Measurements from ENCODE around the gene ZNF750. TPM values are rescaled to one million over a fixed set of nuclear protein-coding genes. Genes with fewer than 3 reads are reported as not detected.

The ZNF750 gene
- total and polyA plus RNA-seq, 2 experiments from 2014 or later = 0.13 to 0.17 TPM

- H2AFZ ChIP-seq = no peak overlapping the region
- no peaks in the 10 kb centered on the region; the same call in 1 of the 2 replicates for H3K36me3 ChIP-seq (ENCODE audit: insufficient read depth)
- no peak overlapping the region for H3K4me3 ChIP-seq
- peaks cover 49% of the 10 kb centered on the region for H3K79me2 ChIP-seq (replicated peaks; ENCODE audit: insufficient read depth)
- no peaks in the 10 kb centered on the region for H3K9me2 ChIP-seq (ENCODE audit: insufficient read depth)
- no peaks in the 10 kb centered on the region for H3K27me3 ChIP-seq (ENCODE audit: insufficient read depth)
- no peaks in the 10 kb centered on the region for H4K20me1 ChIP-seq (replicated peaks; ENCODE audit: insufficient read depth)
- H3K4me1 ChIP-seq (ENCODE audit: insufficient read depth) = no peaks in the 10 kb centered on the region
- H3K27ac ChIP-seq (ENCODE audit: low read depth) = no peak overlapping the region
- H3F3A ChIP-seq (replicated peaks; ENCODE audit: low read depth) = no peaks in the 10 kb centered on the region
- no peaks in the 10 kb centered on the region; the same call in 2 of the 3 replicates for H3K9me3 Mint-ChIP-seq
- peaks cover 24% of the 10 kb centered on the region for H3K36me3 Mint-ChIP-seq (ENCODE audit: low read depth)
- H3K4me2 ChIP-seq = no peak overlapping the region
- TF ChIP-seq REST (IDR thresholded peaks at IDR 0.05; ENCODE audit: unreplicated experiment) (no peak), STAT1 (IDR thresholded peaks at IDR 0.05; ENCODE audit: unreplicated experiment) (no peak), EZH2phosphoT487 (IDR thresholded peaks at IDR 0.05; ENCODE audit: unreplicated experiment) (no peak), CTCF (conservative IDR thresholded peaks at IDR 0.05; ENCODE audit: low read depth in 2 of 2) (no peak), EZH2 (IDR thresholded peaks at IDR 0.05; ENCODE audit: low read depth, unreplicated experiment) (no peak), ETS1 (IDR thresholded peaks at IDR 0.05) (no peak), JUNB (IDR thresholded peaks at IDR 0.05; ENCODE audit: unreplicated experiment) (no peak), ZNF114 (CRISPR knock-in tag; IDR thresholded peaks at IDR 0.05) (no peak), CREB1 (CRISPR knock-in tag; IDR thresholded peaks at IDR 0.05; ENCODE audit: low read depth) (no peak), ZNF462 (CRISPR knock-in tag; IDR thresholded peaks at IDR 0.05) (no peak), POLR2AphosphoS5 (IDR thresholded peaks at IDR 0.05; ENCODE audit: low read depth) (no peak), ZNF331 (CRISPR knock-in tag; IDR thresholded peaks at IDR 0.05; ENCODE audit: low read depth) (no peak), NANOG (IDR thresholded peaks at IDR 0.05; ENCODE audit: borderline replicate concordance) (no peak)
- no peak for DNase-seq (ENCODE audit: low spot score)
- no peak overlapping the region; the same call in 1 of the 2 replicates for H3K27ac Mint-ChIP-seq
- ATAC-seq = no peak
- no peak overlapping the region for H3K4me3 Mint-ChIP-seq
- peaks cover 28% of the 10 kb centered on the region for H3K4me1 Mint-ChIP-seq
- peaks cover 14% of the 10 kb centered on the region for H3K27me3 Mint-ChIP-seq (ENCODE audit: insufficient read depth, low read depth, poor library complexity)
These were observed 33.0 kb upstream of the ZNF750 start for GRCh38 chr17:82872591-82873520.

All from GM23338 (cell line).